ENCODE data around the gene PLA2G2C.
"Not testable (repeated sequence)": the region's sequence is repeated elsewhere in the genome, so short reads cannot be mapped to it uniquely, and the experiment has no call there.

PLA2G2C gene, protein sequence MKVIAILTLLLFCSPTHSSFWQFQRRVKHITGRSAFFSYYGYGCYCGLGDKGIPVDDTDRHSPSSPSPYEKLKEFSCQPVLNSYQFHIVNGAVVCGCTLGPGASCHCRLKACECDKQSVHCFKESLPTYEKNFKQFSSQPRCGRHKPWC

DNA sequence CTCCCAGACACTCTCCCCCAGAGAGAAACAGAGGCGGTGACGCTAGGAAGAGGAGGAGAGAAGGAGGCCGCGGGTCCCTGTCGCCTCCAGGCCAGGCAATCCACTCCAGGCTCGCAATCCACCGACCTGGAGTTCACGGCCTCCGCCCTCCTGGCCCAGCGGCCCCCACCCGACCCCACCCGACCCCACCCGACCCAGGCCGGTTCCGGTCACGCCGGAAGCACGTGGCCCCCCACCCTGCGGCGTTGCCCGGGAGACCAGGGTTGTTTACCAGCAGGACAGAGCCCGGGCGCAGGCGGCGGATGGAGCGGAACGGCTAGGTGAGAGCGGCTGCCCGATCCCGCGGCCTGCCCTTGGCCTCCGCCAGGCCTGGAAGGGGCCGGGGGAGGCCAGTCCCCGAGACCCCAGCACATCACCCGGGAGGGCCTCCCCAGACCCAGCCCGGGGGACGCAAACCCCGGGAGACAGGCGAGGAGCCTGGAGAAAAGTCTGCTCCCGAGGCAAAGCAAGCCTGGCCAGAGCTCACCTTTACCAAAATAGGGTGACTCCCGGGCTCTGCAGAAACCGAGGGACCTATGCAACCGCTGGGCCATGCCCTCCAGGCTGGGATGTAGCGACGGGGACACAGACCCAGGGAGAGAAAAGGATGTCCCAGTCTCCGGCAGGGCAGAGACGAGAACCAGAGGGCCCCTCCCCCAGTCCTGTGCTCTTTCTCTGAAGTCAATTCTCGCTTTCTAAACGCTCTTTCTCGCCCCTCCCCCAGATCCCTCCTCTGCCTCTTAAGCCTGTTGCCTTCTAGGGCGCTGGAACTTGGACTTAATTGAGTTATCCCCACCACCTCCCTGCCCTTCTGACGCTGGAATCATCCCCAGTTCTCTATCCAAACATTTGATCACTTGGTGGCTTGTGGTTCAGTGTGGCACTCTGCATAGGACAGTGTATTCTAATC is at the start of gene PLA2G2C, which contains the start of gene UBXN10:
TSS of gene PLA2G2C (minus strand) at position 685 of the 949 bp plus-strand sequence. CDS start 9,155 bp downstream, outside the sequence.
TSS of gene UBXN10 (plus strand) at position 263 of the 949 bp plus-strand sequence. CDS start 4,466 bp downstream, outside the sequence.
- peak; percentile 34 for DNase-seq

DNA sequence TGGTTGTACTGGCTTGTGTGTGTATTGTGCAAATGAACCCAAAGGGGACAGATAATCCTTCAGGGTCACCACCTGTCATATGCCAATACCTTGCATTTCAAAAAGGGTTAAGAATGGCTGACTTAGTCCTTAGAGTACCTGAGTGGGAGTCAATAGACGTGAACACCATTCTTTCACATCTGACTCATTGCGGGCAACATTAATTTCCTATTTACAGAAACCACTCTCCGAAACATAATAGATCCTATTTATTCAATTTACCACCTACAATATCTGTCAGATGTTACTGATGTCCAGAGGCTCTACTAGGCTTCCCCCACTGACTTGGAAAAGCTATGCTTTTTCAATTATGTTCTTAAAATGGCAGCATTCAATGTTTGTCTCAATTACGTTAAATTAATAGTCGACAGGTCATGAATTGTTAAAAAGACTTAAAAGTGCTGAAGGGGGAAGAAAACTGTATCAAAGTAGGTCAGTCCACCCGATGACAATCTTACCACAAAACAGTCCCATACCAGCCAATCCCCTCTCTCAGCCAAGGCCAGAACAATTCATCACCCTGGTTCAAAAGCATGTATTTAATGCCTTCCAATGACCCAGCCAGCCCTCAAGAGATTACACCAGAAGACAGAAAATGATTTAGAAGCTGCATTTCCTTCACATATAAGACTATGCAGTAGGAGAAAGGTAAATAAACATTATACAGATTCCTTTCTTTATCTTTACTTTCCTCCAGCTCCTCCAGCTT is 48.6 kb upstream of the PLA2G2C start:
- DNase-seq = peak; percentile 26

DNA sequence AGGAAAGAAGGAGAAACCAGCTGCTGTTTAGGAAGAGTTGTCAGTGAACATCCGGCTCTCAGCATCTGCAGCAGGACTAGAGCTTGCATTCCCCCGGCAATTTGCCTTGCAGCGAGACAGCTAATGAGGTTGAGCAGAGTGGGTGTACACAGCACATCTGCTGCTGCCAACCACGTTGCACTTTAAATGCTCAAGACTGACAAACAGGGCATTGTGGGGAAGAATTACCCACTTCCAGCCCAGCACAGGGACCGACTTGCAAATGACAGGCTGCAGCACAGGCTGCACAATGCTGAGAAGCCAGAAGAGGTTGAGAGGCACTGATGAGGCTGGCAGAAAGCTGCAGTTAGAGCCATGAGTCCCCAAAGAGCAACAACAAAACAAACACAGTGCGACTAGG is 47.5 kb upstream of the PLA2G2C start:
- DNase-seq = peak; percentile 65

DNA sequence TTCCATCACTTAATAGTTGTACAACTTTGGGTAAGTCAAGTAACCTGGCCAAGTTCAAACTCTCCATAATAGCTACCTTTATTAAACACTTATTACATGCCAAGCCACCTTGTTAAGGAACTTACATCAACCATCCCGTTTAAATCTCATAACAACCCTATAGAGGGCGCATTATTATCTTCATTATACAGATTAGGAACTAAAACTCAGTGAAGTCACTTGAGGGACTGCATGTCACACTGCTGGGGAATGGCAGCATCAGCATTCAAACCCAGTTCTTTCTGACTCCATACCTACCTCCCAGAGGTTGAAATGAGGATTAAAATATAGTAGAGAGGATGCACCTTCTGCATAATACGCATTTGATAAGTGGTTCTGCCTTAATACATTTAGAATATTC is 47.1 kb upstream of the PLA2G2C start:
- no peak for DNase-seq

DNA sequence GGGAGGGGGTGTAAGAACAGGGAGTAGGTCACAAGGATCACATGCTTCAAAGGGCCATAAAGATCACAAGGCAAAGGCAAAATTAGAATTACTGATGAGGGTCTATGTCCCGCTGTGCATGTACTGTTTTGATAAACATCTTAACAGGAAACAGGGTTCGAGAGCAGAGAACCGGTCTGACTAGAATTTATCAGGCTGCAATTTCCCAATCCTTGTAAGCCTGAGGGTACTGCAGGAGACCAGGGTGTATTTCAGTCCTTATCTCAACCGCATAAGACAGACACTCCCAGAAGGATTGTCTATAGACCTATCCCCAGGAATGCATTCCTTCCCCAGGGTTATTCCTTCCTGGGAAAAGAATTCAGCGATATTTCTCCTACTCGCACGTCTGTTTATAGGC is 46.2 kb upstream of the PLA2G2C start:
- not testable (repeated sequence) for DNase-seq

DNA sequence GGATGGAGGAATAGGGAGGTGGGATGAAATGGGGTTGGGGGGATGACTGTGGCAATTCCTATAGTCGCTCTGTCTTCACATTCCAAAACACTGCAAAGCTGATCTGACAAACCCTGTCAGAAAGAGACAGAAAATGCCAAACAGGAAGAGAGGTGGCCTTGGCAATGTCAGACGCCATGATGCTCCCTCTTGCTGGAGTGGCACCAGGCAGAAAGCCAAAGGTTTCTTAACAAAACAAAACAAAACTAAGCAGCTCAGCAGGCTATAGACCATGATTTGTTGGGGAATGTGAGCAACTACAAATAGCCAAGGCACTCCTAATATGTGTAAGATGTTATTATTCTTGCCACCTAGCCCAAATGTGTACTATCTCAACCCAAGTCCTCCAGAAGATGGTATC is 42.9 kb upstream of the PLA2G2C start:
- DNase-seq = no peak

DNA sequence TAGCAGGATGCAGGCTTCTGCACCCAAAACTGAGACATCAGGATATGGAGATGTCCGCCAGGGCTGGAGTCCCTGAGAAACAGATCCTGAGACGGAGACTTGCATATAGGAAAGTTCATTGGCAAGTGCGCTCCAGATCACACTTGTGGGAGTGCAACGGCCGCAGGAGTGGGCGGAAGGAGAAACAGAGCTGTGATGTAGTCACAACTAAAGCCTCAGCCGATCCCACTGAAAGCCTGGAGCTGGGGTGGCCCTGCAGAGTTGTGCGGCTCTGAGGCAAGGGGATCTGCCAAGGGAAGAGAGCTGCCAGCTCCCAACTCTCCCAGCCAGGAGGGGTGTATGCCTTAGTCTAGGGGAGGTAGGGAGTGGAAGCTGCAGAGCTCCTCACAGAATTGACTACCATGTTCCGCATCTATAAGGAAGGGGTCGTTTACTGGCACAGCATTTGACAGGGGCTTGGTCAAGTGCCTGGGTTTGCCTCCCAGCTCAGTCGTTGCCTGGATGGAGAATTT is 42.1 kb upstream of the PLA2G2C start:
- DNase-seq = no peak

DNA sequence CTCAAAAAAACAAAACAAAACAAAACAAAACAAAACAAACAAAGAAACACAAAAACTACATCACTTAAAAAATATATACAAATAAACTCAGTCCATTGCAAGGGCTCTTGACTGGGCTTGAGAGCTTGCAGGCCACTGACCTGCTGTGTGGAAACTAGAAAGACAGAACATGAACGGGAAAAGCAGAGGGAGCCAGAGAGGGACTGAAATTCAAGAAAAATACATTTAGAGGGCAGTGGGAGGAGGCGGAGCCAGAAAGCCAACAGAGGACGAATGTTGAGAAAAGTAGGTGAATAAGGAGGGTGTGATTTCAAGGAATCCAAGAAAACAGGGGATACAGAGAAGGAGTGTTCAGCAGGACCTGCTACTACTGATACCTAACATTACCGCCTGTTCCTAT is 41.4 kb upstream of the PLA2G2C start:
- DNase-seq = no peak

DNA sequence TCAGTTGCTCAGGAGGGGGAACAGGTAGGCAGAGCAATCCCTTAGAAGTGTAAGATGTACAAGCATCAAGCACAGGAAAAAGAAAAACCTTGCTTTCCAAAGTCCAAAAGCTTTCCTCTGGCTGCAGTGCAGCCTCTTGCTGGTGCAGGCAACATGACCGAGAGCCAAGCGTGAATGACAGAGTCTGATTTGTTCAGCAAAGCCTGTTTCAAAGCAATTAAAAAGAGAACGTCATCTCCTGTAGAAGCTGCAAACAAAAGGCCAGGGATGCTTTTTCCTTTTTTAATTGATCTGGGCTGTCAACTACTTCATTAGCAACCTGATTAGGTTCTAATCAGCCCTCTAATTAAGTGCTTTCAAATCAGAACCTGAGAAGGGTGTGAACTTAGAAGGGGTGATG is 38.2 kb upstream of the PLA2G2C start:
- no peak for DNase-seq

DNA sequence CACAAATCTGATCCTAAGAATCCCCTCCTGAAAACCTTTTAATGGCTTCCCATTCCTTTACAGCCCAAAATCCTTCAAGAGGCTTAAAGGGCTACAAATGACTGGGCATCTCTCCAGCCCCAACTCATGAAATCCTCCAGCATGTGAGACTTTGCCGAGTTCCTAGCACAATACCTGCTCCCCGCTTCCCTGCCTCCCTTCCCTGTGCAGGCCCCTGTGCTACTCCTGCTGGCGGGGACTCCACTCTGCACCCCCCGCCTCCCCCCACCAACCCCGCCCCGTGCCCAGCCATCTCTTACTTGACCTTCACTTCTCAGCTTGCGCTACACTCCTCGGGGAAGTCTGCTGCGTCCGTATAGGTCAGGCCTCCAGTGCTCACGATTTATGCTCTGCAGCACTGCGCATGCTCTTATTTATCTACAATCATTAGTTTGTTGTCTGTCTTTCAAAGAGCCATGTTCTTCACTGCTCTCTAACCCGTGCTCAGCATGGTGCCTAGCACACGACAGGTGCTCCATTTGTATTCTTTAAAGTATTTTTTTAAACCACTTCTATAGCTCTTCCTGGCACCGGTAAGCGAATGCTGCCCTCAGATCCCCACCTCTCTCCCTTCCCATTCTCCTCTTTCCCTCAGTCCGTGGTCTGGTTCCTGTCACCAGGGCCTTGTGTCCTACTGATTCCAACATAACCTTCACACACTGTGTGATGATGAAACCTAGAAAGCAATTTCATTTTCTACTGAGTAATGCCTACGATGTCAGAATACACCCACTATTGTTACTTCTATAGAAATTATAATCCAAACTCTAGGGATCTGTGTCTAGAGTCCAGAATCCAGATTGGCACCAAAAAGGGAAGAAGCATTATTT is 37.5 kb upstream of the PLA2G2C start:
- DNase-seq = peak; percentile 54

DNA sequence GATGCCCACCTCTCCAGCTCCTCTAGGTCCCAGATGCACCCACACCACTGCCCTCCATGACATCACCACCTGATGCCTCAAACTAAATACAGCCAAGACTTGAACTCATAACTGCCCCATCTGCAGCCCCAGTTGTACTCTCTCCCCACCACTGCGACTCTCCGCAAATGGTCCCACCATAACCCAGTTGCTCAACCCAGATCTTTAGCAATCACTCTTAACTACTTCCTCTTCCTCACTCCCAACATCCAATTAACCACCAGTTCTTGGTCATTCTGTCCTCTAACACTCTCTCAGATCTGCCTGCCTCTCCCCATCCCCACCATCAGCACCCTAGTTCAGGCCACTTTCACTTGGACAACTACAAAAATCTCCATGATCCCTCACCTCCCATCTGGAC is 36.8 kb upstream of the PLA2G2C start:
- DNase-seq = no peak

DNA sequence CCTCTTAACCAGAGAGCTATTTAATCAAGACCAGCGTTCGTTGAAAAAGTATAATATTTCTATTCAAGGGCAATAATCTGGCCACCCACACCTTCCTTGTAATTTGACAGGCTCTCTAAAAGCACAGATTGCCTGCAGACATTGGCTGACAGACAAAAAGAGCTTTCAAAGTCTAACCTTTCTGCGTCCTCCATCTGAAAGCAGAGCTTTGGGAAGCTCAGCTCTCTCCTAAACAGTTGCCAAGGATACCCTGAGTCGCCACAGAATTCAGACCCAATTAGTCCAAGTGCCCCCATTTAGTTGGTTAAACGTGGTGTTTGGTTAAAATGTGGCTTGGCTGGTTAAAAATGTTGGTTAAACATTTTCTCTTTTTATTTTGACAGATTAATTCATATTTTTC is 33.7 kb upstream of the PLA2G2C start:
- peak; percentile 93 for DNase-seq

DNA sequence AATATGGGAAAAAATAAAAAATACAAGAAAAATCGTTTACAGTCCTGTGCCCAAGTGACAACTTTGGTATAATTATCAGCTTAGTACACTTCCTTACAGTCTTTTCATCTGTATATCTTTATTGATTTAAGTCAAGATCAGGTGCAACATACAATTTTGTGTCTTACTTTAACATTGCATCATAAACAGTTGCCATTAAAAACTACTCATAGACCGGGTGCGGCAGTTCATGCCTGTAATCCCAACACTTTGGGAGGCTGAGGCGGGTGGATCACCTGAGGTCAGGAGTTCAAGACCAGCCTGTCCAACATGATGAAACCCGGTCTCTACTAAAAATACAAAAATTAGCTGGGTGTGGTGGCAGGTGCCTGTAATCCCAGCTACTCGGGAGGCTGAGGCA is 32.7 kb upstream of the PLA2G2C start:
- not testable (repeated sequence) for DNase-seq

DNA sequence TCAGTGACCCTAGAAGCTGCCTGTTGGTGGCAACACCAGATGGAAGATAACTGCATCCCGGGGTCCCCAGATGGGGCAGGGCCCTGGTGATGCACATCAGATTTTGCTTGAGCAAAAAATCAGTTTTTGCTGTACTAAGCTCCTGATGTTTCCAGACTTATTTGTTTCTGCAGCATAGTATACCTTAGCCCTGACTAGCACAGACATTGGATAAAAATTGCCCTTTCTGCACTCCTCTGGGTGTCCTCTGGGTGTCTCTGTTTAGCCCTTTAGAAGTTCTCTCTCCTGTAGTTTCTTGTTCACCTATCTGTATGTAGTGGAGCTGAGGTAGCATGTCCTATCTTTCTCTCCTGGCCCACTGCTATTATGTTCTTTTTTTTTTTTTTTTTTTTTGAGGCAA is 30.3 kb upstream of the PLA2G2C start:
- DNase-seq = no peak

DNA sequence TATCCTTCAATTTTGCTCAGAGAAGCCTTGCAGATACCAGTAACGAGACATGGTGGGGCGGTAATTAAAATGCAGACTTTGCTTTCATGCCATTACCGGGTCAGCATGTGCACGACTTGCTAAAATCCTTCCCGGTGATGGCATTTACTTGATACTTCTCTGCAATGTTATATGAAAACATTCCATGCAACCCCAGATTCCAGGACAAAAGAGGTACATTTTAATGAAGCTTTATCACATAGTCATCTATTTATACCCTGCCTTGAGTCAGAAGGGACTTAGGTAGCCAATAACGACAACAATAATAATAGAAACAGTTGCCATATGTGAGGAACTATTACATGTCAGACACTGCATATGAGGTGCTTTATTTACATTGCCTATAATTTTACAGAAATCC is 29.4 kb upstream of the PLA2G2C start:
- DNase-seq = no peak

DNA sequence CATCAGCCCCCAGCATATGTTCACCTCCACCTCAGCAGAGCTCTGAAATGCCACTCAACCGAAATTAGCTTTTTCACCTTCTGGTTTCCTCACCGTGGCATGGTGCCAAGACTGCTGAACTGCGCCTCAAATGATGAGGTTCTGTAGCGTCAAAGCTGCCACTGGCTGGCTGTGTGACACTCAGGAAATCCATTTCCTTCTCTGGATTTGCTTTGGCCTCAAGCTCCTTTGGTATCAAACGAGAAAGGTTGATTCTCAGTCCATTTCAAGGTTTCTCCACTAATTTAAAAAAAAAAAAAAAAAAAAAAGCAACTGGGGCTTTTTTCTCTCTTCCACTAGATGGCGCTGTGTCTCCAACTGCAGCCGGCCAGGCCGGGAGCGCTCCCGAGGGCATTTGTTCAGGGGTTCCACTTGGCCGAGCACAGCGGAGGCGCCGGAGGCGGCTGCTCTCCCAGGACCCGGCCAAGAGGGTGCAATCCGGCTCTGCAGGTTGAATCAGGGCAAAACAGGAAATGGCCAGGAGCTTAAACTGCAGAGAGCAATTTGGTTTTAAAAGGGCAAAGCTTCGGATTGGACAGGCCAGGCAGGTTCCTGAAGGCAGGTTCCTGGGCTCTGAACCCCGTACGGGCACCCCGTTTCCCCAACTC is 26.5 kb upstream of the PLA2G2C start:
- peak; percentile 78 for DNase-seq

DNA sequence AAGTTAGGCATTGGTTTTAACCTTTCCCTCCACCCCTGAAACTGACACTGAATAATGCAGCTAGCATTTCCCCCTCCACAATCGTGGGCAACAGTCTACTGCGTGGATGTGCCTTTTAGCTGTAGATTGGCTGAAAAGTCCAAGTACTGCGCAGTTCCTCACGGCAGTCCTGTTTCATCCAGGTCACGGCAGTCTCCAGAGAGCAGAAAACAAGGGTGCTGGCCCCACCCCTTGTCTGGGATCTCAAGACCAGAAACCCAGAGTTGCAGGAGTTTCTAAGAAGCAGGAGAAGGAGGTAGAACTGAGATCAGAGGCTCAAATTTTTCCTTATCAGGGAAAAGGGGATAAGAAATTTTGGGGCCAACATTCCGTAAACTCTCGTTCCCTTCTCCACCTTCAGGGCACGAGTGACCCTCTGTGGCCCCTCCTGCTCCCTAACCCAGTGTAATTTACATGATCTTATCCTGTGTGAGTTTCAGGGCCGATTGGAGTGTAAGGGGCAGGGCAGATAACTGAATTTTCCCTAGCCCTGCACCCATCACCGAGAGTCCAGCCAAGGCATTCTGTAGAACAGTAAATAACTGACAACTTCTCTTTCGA is 25.9 kb upstream of the PLA2G2C start:
- no peak for DNase-seq

DNA sequence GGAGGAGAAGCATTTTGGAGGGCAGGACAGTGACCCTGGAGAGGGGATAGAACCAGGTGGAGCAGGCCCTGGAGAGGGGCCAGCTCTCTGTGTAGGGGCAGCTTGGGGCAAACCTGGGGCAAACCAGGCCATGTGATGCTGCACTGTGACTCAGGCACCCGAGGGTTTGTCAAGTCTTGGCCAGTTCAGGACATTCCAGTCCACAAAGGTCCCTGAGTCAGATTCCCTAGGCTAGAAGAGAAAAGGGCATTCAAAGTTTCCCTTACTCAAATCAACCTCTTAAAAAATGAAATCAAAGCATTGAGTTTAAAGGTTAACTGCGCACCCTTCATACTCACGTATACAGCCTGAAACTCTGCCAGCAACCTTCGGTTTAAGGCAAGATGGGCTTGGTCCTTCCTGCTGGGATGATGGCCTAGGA is 25.2 kb upstream of the PLA2G2C start:
- no peak for DNase-seq

DNA sequence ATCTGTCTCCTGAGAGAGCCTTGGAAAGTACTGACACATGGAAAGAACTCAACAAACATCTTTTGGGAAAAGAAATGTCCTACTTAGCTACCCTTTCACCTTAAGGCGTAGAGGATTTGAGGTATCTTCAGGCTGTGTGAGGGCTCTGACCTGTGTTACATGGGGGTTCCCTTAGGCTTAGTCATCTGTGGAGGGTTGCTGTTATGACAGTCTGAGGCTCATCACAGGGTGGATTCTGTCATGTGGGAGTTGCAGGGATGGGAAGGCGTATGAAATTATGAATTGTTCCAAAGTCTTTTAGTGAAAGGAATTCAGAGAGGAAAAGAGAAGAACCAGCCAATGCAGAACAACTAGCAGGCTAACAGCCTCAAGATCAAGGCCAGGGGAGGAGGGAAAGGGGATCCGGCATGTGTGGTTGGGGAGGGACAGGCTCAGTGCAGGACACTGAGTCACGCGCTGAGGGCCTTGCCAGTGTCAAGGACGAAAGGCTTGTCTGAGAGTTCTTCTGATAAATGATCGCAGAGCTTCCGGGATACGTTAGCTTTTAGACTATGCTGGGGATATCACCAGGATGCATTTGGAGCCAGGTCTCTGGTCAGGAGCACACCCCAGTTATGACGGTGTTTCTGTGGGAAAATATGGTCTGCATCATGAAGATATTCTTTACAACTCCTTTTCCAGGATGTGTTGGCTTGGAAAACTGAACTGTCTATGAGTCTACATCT is 24.6 kb upstream of the PLA2G2C start:
- DNase-seq = no peak

DNA sequence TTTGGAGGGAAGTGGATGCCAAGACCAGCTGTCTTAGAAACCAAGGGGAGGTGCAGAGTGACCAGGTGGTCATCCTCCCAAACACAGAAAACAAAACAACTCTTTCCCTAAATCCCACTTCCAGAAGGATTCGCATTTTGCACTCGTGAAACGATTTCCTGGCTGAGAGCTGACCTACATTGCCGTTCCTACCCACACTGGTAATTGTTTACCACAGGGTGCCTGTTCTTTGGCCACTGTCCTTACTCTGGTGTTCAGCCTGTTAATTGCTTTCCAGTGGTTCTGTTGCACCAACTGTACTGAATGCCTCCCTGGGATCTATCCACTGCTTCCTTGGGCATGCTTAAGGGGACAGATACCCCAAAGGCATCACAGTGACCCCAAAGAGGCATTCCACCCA is 23.2 kb upstream of the PLA2G2C start:
- DNase-seq = no peak

DNA sequence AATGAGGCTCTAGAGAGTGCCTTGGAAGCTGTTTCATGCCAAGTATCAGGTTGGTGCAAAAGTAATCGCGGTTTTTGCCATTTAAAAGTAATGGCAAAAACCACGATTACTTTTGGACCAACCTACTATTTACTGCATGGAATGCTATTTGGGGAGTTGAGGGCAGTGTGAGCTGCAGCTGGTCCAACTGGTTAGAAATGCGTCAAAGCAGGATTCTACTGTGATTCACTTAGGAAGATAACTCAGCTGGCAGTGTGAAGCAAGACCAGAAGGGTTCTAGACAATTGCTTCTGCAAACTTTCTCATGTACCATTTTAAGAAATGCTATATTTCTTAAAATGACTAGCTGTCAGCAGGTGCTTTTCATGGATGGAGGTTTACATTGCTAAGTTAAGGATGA is 21.2 kb upstream of the PLA2G2C start:
- no peak for DNase-seq

Data from NCI-H2227 treated with DMSO at 0.1 percent for 48 hours (cell line).